GM19025 (cell line): Measurements from ENCODE around the gene HIF3A.
"Not testable (repeated sequence)": the region's sequence is repeated elsewhere in the genome, so short reads cannot be mapped to it uniquely, and the experiment has no call there.

Source experiments
- ATAC-seq: cut with Tn5 transposase; IDR thresholded peaks from one replicate; pipeline ENCODE4 v1.9.1; 2021; ENCODE audit warnings: mild to moderate bottlenecking, low read depth, moderate library complexity; ENCODE audit not compliant: unreplicated experiment

The HIF3A gene

DNA sequence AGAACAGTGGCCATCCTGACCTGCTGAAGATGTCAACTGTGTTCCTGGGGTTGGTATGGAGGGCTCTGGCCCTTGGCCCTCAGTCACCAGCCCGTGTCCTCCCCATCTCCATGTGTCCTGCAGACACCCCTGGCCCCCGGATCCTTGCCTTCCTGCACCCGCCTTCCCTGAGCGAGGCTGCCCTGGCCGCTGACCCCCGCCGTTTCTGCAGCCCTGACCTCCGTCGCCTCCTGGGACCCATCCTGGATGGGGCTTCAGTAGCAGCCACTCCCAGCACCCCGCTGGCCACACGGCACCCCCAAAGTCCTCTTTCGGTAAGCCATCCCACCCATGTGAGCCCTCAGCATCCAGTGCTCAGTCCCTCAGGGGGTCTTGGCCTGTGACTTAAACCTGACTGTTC, 24.8 kb downstream of the HIF3A start:
- no peak for ATAC-seq

- not testable (repeated sequence) for ATAC-seq
Observed at GRCh38 chr19:46323227-46323626, 26.4 kb downstream of the HIF3A start.

- no peak for ATAC-seq
Observed at GRCh38 chr19:46324277-46324676, 27.4 kb downstream of the HIF3A start.

GRCh38 chr19:46326608-46327007, 29.8 kb downstream of the HIF3A start:
- no peak for ATAC-seq

DNA sequence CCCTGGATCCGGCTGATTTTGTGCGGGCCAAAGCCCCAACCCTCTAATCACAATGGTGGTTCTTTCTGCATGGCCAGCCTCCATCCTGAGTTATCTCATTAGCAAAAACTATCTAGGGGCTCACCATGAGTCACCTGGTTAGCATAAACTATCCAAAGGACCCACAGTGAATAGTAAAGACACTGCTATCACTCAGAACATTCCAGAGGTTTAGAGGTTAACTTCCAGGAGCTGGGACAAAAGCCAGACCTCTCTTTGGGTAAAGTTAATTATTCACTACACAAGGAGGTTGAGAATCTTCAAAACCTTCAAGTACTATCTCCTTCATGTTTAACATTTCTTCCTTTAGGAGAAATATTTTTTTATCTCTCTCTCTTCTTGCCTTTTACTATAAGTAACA, 31.2 kb downstream of the HIF3A start:
- ATAC-seq: no peak

DNA sequence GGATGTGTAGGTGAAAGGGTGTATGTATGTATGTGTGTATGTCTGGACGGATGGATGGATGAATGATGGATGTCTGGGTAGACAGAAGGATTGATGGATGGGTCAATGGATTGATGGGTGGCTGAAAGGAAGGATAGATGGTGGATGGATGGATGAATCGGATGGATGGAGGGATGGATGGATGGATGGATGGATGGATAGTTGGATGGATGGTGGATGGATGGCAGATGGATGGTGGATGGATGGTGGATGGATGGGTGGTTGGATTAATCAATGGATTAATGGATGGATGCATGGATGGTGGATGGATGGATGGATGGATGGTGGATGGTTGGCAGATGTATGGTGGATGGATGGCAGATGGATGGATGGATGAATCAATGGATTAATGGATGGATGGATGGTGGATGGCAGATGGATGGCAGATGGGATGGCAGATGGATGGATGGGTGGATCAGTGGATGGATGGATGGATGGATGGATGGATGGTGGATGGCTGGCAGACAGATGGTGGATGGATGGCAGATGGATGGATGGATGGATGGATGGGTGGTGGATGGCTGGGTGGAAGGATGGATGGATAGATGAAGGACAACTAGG, 33.6 kb downstream of the HIF3A start:
- no peak for ATAC-seq

- no peak for ATAC-seq
Observed at GRCh38 chr19:46337487-46337886, 40.6 kb downstream of the HIF3A start.

- no peak for ATAC-seq
Observed at GRCh38 chr19:46339446-46339845, 42.6 kb downstream of the HIF3A start.

DNA sequence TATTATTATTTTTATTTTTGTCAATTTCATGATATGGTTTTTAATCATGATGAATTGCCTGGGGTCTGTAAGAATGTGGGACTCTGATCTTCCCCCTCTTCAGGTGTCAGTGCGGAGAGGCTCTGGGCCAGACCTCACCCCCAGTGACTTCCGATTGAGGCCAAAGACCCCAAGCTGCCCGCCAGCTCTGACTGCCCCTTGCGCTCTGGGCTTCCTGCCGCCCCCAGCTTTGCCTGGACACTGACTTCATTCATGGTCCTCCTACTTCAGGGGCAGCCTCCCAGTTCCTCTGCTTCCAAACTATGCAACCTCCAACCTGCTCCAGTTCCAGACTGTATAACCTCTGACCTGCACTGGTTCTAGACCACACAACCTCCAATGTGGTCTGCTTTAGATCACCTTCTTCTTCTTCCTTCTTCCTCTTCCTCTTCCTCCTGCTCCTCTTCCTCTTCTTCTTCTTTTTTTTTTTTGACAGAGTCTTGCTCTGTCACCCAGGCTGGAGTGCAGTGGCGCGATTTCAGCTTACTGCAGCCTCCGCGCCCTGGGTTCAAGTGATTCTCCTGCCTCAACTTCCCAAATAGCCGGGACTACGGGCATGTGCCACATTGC, 43.3 kb downstream of the HIF3A start:
- no peak for ATAC-seq

DNA sequence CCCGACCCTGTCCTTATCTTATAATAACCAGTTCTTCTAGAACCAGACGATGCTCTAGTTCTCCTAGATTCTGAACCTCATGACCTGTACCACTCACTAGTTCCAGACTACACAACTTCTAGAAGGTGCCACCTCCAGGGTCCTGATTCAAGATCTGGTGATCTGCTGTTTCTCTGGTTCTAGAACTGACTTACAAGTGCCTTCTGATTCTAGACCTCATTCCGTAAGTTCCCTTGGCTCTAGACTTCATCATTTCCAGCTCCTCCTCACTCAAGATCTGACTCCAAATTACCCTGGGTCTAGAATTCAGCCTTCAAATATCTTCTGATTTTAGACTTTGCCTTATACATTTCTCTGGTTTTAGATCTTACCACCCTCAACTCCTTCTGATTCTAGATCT, 45.1 kb downstream of the HIF3A start:
- no peak for ATAC-seq

DNA sequence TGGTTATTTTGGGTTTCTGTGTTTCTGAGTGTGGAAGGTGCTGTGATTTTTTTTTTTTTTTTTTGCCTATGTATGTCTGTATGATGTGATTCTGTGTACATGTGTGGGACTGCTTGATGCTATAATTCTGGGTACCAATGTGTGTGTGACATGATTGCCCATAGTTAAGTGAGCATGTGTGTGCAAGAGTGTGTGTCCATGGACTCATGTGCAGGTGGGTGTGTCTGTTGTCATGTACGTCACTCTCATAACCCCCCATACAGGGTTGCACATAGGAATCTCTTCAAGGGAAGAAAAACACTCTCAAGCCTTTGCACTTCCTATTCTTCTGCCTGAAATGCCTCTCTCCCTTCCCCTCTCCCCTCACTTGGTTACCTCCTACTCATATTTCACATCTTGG, 47.5 kb downstream of the HIF3A start:
- no peak for ATAC-seq

- ATAC-seq: no peak
Observed at GRCh38 chr19:46345157-46345556, 48.3 kb downstream of the HIF3A start.

GRCh38 chr19:46346821-46347571, 50.2 kb downstream of the HIF3A start, which contains the start of gene PPP5C:
Gene PPP5C (plus strand): TSS chr19:46347087. CDS start chr19:46347097, 10 bp downstream.
- peak; percentile 39 for ATAC-seq

DNA sequence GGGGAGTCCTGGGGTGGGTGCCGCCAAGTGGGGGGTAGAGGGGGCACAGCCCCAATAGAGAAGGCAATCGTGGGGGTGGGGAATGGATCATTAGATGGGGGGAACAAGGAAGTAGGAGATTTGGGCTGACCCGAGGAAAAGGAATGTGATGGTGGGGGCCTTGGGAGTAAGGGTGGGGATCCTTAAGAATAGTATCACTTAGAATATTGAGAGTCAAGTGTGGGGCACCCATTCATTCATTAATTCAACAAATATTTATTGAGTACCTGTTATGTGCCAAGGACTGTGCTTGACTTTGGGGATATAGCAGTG, 50.7 kb downstream of the HIF3A start:
- no peak for ATAC-seq

GRCh38 chr19:46347985-46348384, 51.1 kb downstream of the HIF3A start:
- ATAC-seq: no peak

GRCh38 chr19:46349311-46349993, 52.6 kb downstream of the HIF3A start:
- no peak for ATAC-seq

DNA sequence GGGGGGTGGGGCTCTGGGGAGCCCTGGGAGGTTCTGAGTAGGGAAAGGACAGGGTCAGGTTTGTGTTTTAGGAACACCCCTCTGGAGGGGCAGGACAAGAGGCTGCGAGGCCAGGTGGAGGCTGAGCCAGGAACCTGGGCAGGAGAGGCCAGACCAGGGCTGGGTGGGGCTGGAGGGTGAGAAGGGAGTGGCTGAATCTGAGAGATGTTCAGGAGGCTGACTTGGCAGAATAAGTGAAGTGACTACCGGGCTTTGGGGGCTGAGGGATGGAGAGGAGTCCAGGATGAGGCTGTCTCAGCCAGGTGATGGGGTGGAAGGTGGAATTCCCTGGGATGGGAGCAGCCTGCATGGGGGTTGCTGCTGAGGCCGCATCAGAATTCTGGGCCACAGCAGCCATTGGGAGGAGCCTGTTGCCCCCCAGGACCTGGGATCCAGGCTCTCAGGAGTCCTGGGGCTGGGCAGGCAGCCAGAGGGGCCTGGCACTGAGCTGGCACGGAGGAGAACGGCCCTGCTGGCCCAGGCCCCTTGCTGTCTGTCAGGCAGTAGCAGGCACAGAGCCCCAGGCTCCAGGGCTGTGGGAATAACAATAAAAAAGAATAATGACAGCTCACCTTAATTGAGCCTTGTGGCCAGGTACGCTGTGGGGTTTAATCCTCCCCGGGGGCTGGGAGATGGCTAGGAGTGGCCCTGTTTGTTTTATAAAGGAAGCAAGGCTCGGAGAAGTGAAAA, 53.4 kb downstream of the HIF3A start:
- ATAC-seq: no peak

- no peak for ATAC-seq
Observed at GRCh38 chr19:46350758-46351159, 53.9 kb downstream of the HIF3A start.

- ATAC-seq: no peak
Observed at GRCh38 chr19:46351241-46352041, 54.6 kb downstream of the HIF3A start.
